ENCODE measurements around the gene DCLK2.

GRCh38 chr4:150215601-150216000 lies 137.4 kb downstream of the DCLK2 start:
- no peak for TF ChIP-seq CTCF (IDR thresholded peaks at IDR 0.05; ENCODE audit: low read length)
- TF ChIP-seq EZH2 (IDR thresholded peaks at IDR 0.05; ENCODE audit: borderline replicate concordance, low read length) = no peak

Data from OCI-LY1 (cell line).